ENCODE results near the gene SLC44A5.
"Not testable (repeated sequence)": the region's sequence is repeated elsewhere in the genome, so short reads cannot be mapped to it uniquely, and the experiment has no call there.

Gene SLC44A5

DNA sequence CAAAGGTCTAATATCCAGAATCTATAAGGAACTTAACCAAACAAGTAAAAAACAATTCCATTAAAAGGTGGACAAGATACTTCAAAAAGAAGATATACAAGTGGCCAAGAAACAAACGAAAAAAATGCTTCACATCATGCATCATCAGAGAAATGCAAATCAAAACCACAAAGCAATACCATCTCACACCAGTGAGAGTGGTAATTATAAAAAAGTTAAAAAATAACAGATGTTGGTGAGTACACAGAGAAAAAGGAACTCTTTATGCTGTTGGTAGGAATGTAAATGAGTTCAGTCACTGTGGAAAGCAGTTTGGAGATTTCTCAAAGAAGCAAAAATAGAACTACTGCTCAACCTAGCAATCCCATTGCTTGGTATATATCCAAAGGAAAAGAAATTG is 218.6 kb downstream of the SLC44A5 start:
- no peak for TF ChIP-seq CTCF (IDR thresholded peaks at IDR 0.05; ENCODE audit: insufficient read depth, low read depth, low read length, missing control alignments)
- no peak for DNase-seq (ENCODE audit: low read depth)
- no peak overlapping the region for H3K4me3 ChIP-seq (ENCODE audit: low read length)

DNA sequence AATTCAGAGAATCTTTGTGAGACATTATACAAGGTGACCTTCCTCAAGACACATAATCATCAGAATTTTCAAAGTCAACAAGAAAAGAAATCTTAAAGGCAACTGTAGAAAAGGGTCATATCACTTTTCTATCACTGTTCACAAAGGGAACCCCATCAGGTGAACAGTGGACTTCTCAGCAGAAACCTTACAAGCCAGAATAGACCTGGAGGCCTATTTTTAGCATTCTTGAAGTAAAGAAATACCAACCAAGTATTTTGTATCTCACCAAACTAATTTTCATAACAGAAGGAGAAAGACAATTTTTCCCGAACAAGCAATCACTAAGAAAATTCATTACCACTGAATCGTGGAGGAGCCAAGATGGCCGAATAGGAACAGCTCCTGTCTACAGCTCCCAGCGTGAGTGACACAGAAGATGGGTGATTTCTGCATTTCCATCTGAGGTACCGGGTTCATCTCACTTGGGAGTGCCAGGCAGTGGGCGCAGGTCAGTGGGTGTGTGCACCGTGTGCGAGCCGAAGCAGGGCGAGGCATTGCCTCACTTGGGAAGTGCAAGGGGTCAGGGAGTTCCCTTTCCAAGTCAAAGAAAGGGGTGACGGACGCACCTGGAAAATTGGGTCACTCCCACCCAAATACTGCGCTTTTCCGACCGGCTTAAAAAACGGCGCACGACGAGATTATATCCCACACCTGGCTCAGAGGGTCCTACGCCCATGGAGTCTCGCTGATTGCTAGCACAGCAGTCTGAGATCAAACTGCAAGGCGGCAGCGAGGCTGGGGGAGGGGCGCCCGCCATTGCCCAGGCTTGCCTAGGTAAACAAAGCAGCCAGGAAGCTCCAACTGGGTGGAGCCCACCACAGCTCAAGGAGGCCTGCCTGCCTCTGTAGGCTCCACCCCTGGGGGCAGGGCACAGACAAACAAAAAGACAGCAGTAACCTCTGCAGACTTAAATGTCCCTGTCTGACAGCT is 235.2 kb downstream of the SLC44A5 start:
- not testable (repeated sequence) for H3K4me3 ChIP-seq (ENCODE audit: low read length); DNase-seq (ENCODE audit: low read depth)

DNA sequence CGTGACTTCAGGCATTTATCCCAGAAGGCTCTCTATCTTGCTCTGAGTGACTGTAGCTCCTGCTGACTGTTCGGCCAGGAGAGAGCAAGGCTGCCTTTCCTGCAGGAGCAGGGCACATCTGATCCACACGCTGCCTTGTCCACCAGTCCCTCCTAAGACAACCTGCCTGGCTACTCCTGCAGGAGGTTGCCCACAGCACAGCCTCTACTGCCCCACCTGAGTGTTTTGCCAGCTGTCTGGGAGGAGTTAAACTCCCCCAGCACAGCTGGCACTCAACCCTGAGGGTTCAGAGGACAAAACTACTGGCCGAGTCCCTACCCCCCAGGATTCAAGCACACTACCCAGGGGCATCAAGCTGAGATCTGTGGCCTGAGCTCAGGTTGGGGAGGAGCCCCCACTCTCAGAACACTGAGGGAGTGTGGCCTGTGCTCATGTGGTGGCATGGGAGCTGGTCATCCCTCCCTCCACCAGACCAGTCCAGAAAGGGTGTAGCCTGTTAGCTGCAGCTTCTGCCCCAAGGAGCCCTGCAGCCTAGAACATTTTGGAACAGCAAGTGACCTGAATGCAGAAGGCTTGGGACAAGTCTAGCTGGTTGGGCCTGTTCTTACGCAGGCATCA is 237.3 kb downstream of the SLC44A5 start:
- TF ChIP-seq CTCF (IDR thresholded peaks at IDR 0.05; ENCODE audit: insufficient read depth, low read depth, low read length, missing control alignments) = no peak
- no peak overlapping the region for H3K4me3 ChIP-seq (ENCODE audit: low read length)
- DNase-seq (ENCODE audit: low read depth) = peak; percentile 25

DNA sequence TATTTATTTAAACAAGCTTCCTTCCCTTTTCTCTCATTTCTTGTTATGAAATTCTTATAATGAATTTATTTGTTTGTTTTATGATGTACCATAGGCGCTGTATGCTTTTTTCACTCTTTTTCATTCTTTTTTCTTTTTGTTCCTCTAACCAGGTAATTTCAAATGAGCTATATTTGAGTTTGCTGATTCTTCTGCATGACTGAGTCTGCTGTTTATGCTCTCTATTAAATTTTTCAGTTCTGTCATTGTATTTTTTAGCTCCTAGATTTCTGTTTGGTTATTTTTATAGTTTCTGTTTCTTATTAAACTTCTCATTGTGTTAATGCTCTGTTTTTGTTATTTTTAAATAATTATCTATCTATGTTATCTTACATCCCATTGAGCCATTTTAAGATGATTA is 244.3 kb downstream of the SLC44A5 start:
- H3K4me3 ChIP-seq (ENCODE audit: low read length) = no peak overlapping the region
- no peak for DNase-seq (ENCODE audit: low read depth)

DNA sequence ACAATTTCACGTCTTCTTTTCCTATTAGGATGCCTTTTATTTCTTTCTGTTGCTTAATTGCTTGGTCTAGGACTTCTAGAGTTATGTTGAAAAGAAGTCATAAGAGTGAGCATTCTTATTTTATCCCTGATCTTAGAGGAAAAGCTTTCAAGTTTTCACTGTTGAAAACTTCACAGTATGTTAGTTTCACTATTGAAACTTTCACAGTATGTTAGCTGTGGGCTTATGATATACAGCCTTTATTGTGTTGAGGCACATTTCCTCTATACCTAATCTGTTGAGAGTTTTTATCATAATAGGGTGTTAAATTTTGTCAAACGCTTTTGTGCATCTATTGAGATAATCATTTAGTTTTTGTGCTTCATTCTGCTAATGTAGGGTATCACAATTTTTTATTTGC is 249.7 kb downstream of the SLC44A5 start:
- H3K4me3 ChIP-seq (ENCODE audit: low read length) = no peak overlapping the region
- DNase-seq (ENCODE audit: low read depth) = no peak
- TF ChIP-seq CTCF (IDR thresholded peaks at IDR 0.05; ENCODE audit: insufficient read depth, low read depth, low read length, missing control alignments) = no peak

More for the DNA sequence above, 244.3 kb downstream of the SLC44A5 start:
- TF ChIP-seq CTCF (IDR thresholded peaks at IDR 0.05; ENCODE audit: insufficient read depth, low read depth, low read length, missing control alignments) = no peak

DNA sequence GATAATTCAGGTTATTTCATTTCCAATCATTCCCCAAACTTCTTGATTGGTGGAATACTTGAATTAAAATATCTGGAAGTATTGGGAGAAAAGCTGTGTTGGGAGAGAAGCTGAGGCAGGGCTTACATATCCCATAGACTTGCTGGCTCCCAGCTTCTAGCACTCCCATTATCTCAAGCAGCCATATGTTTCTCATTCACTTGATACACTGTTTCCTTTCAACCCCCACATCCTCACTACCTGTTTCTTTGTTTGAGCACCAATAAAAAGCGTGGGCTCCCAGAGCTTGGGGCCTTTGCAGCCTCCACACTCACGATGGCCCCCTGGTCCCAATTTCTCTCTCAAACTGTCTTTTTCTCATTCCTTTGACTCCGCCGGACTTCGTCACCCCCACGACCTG is 256.6 kb downstream of the SLC44A5 start:
- not testable (repeated sequence) for H3K4me3 ChIP-seq (ENCODE audit: low read length); DNase-seq (ENCODE audit: low read depth)

DNA sequence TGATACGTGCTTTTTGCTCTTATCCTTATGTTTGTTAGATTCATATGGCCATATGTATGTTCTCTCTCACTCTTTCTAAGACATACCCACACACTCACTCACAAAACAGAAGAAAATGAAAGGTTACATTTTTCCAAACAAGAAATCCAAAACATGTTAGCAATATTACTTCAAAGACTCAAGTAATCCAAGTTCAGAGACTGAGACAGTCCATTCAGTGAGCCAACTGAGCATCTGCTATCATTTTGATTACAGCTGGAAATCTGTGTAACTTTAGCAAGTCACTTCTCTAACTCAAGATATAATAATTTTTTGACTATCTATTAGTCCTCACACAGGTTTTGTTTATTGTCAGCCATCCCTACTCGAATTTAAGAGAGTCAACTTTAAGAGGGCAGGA is 257.9 kb downstream of the SLC44A5 start:
- no peak overlapping the region for H3K4me3 ChIP-seq (ENCODE audit: low read length)
- DNase-seq (ENCODE audit: low read depth) = no peak
- TF ChIP-seq CTCF (IDR thresholded peaks at IDR 0.05; ENCODE audit: insufficient read depth, low read depth, low read length, missing control alignments) = no peak

All from epithelial cell of esophagus (primary cell).